ENCODE data around the gene ASB15. TPM values are rescaled to one million over a fixed set of nuclear protein-coding genes. Genes with fewer than 3 reads are reported as not detected.

The ASB15 gene
- polyA plus RNA-seq, 4 donors: 0.86 to 2.5 (median 1.6) TPM

Other genes with a start within 250 kb of the ASB15 start
- gene IQUB, start 67.2 kb upstream of the ASB15 start, polyA plus RNA-seq (ENCODE audit: insufficient read length in 4 of 4): 1 to 10 TPM; 4.3 to 7.2 (median 5.9) TPM
- gene NDUFA5, start 44.0 kb upstream of the ASB15 start, polyA plus RNA-seq (ENCODE audit: insufficient read length in 4 of 4): 100 to 1,000 TPM; 181 to 228 (median 219) TPM
- under 1 TPM in 2 of 4 donors, not detected in 2; 0.10 to 0.14 TPM for gene LMOD2, start 54.0 kb downstream of the ASB15 start, polyA plus RNA-seq (ENCODE audit: insufficient read length in 4 of 4)
- gene WASL, start 147.2 kb downstream of the ASB15 start, polyA plus RNA-seq (ENCODE audit: insufficient read length in 4 of 4): 10 to 100 TPM; 70.7 to 80.6 (median 78.2) TPM
- gene HYAL4, start 243.3 kb downstream of the ASB15 start, polyA plus RNA-seq (ENCODE audit: insufficient read length in 4 of 4): under 1 TPM in 3 of 4 donors, not detected in 1; 0.07 to 0.08 (median 0.08) TPM